Measurements from ENCODE around the gene YOD1.

The YOD1 gene

DNA sequence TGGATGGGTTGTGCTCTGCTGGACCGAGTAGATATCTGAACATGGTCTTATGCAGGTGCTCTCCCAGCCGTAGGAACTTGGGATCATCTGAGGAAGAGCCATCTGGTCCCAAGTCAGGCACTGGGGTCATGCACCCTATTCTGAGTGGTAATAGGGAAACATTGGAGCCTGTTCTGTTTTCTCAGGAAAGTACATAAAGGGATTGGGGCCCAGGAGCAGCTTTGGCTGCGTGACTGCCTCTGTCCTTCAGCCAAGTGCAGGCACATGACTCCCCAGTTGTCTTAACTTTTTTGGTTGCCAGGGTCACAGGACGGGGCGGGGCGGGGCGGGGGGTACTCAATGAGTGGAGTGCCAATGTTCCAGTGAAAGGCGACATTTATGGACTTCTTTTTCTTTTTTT is 13.6 kb upstream of the YOD1 start:
- TF ChIP-seq SPI1 (IDR thresholded peaks at IDR 0.05; ENCODE audit: borderline replicate concordance, low read depth): no peak
- no peak for TF ChIP-seq POLR2AphosphoS5 (IDR thresholded peaks at IDR 0.05; ENCODE audit: low read depth)
- TF ChIP-seq, protein P1, sequence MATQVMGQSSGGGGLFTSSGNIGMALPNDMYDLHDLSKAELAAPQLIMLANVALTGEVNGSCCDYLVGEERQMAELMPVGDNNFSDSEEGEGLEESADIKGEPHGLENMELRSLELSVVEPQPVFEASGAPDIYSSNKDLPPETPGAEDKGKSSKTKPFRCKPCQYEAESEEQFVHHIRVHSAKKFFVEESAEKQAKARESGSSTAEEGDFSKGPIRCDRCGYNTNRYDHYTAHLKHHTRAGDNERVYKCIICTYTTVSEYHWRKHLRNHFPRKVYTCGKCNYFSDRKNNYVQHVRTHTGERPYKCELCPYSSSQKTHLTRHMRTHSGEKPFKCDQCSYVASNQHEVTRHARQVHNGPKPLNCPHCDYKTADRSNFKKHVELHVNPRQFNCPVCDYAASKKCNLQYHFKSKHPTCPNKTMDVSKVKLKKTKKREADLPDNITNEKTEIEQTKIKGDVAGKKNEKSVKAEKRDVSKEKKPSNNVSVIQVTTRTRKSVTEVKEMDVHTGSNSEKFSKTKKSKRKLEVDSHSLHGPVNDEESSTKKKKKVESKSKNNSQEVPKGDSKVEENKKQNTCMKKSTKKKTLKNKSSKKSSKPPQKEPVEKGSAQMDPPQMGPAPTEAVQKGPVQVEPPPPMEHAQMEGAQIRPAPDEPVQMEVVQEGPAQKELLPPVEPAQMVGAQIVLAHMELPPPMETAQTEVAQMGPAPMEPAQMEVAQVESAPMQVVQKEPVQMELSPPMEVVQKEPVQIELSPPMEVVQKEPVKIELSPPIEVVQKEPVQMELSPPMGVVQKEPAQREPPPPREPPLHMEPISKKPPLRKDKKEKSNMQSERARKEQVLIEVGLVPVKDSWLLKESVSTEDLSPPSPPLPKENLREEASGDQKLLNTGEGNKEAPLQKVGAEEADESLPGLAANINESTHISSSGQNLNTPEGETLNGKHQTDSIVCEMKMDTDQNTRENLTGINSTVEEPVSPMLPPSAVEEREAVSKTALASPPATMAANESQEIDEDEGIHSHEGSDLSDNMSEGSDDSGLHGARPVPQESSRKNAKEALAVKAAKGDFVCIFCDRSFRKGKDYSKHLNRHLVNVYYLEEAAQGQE (IDR thresholded peaks at IDR 0.05; ENCODE audit: insufficient replicate concordance, low read depth): no peak
- TF ChIP-seq GABPA (IDR thresholded peaks at IDR 0.05; ENCODE audit: low read depth): no peak
- TF ChIP-seq CTCF (IDR thresholded peaks at IDR 0.05; ENCODE audit: insufficient read depth, low read length): no peak
- Histone ChIP-seq H3K4me3 (replicated peaks; ENCODE audit: insufficient read depth, low read length) (no peak overlapping the region), H3K27ac (replicated peaks) (no peak overlapping the region), H3K27me3 (ENCODE audit: insufficient read depth, poor library complexity, severe bottlenecking) (no peaks in the 10 kb centered on the region)
- no peak for DNase-seq (ENCODE audit: low read depth in 1 of 2, low spot score in 1 of 2)

DNA sequence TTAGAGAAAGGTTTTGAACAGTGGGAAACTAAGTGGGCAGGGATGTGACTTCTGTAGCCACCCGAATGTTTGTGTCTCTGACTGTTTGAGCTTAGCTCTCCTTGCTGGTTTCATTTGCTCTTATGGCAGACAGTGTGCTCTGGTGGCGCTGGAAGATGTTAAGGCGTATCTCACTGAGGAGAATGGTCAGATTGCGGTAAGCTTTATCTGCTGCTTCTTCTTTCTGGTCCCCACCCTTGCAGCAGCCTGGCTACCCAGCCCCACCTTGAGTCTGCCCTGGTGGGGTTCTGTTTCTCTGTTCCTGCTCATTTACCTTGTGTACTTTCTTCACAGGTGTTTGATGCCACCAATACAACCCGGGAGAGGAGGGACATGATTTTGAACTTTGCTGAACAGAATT is 12.0 kb upstream of the YOD1 start:
- no peak overlapping the region for H3K27ac ChIP-seq (replicated peaks)
- H3K4me3 ChIP-seq (replicated peaks; ENCODE audit: insufficient read depth, low read length): no peak overlapping the region
- TF ChIP-seq, protein P1 (IDR thresholded peaks at IDR 0.05; ENCODE audit: insufficient replicate concordance, low read depth): no peak
- no peak for DNase-seq (ENCODE audit: low read depth in 1 of 2, low spot score in 1 of 2)
- H3K27me3 ChIP-seq (ENCODE audit: insufficient read depth, poor library complexity, severe bottlenecking): no peaks in the 10 kb centered on the region

DNA sequence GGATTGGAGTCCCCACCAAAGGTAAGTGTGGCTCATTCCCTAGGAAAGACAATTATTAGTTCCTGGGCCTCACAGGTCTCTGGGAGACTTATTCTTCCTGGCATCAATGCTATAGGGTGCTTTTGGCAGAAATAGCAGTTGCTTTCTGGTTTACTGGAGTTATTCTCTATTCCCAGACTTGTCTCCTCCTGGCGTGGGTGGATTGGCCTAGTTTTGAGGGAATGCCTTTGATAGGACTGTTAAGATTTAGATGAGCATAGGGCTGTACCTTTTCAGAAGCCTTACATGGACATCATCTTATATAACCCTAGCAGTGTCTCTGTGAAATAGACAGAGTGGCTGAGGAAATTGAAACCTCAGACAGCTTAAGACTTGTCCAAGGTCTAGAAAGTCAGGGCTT is 11.1 kb upstream of the YOD1 start:
- no peak for TF ChIP-seq GABPA (IDR thresholded peaks at IDR 0.05; ENCODE audit: low read depth)
- no peak for TF ChIP-seq SPI1 (IDR thresholded peaks at IDR 0.05; ENCODE audit: borderline replicate concordance, low read depth)
- no peak for TF ChIP-seq CTCF (IDR thresholded peaks at IDR 0.05; ENCODE audit: insufficient read depth, low read length)
- TF ChIP-seq, protein P1 (IDR thresholded peaks at IDR 0.05; ENCODE audit: insufficient replicate concordance, low read depth): no peak
- TF ChIP-seq POLR2AphosphoS5 (IDR thresholded peaks at IDR 0.05; ENCODE audit: low read depth): no peak
- no peak for DNase-seq (ENCODE audit: low read depth in 1 of 2, low spot score in 1 of 2)
- no peaks in the 10 kb centered on the region for H3K27me3 ChIP-seq (ENCODE audit: insufficient read depth, poor library complexity, severe bottlenecking)

GRCh38 chr1:207060596-207060995 is 9.6 kb upstream of the YOD1 start:
- H3K27me3 ChIP-seq (ENCODE audit: insufficient read depth, poor library complexity, severe bottlenecking): no peaks in the 10 kb centered on the region
- no peak overlapping the region for H3K4me3 ChIP-seq (replicated peaks; ENCODE audit: insufficient read depth, low read length)
- H3K27ac ChIP-seq (replicated peaks): no peak overlapping the region
- DNase-seq (ENCODE audit: low read depth in 1 of 2, low spot score in 1 of 2): no peak
- TF ChIP-seq POLR2AphosphoS5 (IDR thresholded peaks at IDR 0.05; ENCODE audit: low read depth) (no peak), SPI1 (IDR thresholded peaks at IDR 0.05; ENCODE audit: borderline replicate concordance, low read depth) (no peak), CTCF (IDR thresholded peaks at IDR 0.05; ENCODE audit: insufficient read depth, low read length) (no peak), GABPA (IDR thresholded peaks at IDR 0.05; ENCODE audit: low read depth) (no peak)
- TF ChIP-seq, protein P1 (IDR thresholded peaks at IDR 0.05; ENCODE audit: insufficient replicate concordance, low read depth): no peak

More for the DNA sequence above, 11.1 kb upstream of the YOD1 start:
- Histone ChIP-seq H3K27ac (replicated peaks) (no peak overlapping the region), H3K4me3 (replicated peaks; ENCODE audit: insufficient read depth, low read length) (no peak overlapping the region)
